ENCODE results near the gene DCUN1D2. TPM values are rescaled to one million over a fixed set of nuclear protein-coding genes. Genes with fewer than 3 reads are reported as not detected.

The DCUN1D2 gene
- polyA plus RNA-seq, 4 donors, result 7.3 to 19.2 (median 15.7) TPM

GRCh38 chr13:113420232-113420631 lies 70.3 kb downstream of the DCUN1D2 start:
- H3K9me3 ChIP-seq (ENCODE audit: control insufficient read depth in 2 of 2, insufficient read depth in 1 of 2, low read depth in 1 of 2, low read length in 1 of 2), result no peaks in the 10 kb centered on the region
- no peaks in the 10 kb centered on the region for H3K4me1 ChIP-seq (ENCODE audit: control insufficient read depth in 3 of 3, insufficient read depth in 2 of 3, low read depth in 1 of 3, low read length in 2 of 3)
- H3K27ac ChIP-seq (ENCODE audit: low read depth in 1 of 3, low read length in 2 of 3), result no peak overlapping the region
- DNase-seq, result no peak
- peaks cover 0 to 2% (median 0%) of the 10 kb centered on the region in 3 donors for H3K27me3 ChIP-seq (ENCODE audit: control insufficient read depth in 3 of 3, insufficient read depth in 3 of 3, low read length in 3 of 3)
- 74 to 87% (median 79%) methylated on average over 15 of the region's 15 CpGs for WGBS, 3 donors
- no peaks in the 10 kb centered on the region for H3K36me3 ChIP-seq (ENCODE audit: control insufficient read depth in 3 of 3, insufficient read depth in 2 of 3, low read depth in 1 of 3, low read length in 3 of 3)
- no peak overlapping the region for H3K4me3 ChIP-seq (ENCODE audit: low read depth in 1 of 3, low read length in 3 of 3)
- no peak for FAIRE-seq

GRCh38 chr13:113419531-113420193 lies 70.8 kb downstream of the DCUN1D2 start:
- no peak overlapping the region for H3K4me3 ChIP-seq (ENCODE audit: low read depth in 1 of 3, low read length in 3 of 3)
- no peak for DNase-seq
- H3K36me3 ChIP-seq (ENCODE audit: control insufficient read depth in 3 of 3, insufficient read depth in 2 of 3, low read depth in 1 of 3, low read length in 3 of 3), result no peaks in the 10 kb centered on the region
- 64 to 92% (median 89%) methylated on average over 18 of the region's 18 CpGs for WGBS, 3 donors
- H3K27me3 ChIP-seq (ENCODE audit: control insufficient read depth in 3 of 3, insufficient read depth in 3 of 3, low read length in 3 of 3), result peaks cover 0 to 2% (median 0%) of the 10 kb centered on the region in 3 donors
- no peak for FAIRE-seq
- no peaks in the 10 kb centered on the region for H3K9me3 ChIP-seq (ENCODE audit: control insufficient read depth in 2 of 2, insufficient read depth in 1 of 2, low read depth in 1 of 2, low read length in 1 of 2)
- no peaks in the 10 kb centered on the region for H3K4me1 ChIP-seq (ENCODE audit: control insufficient read depth in 3 of 3, insufficient read depth in 2 of 3, low read depth in 1 of 3, low read length in 2 of 3)
- H3K27ac ChIP-seq (ENCODE audit: low read depth in 1 of 3, low read length in 2 of 3), result no peak overlapping the region

DNA sequence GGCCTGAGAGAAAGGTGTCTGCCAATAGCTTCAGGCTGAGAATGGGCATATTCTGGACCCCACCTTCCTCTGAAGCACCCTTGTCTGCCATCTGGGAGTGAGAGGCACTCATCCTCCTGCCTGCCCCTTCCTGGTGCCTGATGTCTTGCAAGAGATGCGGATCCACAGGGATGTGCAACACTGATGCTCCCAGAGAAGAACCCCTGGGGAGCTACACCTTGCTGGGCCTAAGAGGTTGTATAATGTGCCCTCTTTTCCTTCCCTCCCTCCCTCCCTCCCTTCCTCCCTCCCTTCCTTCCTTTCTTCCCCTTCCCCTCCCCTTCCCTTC lies 71.8 kb downstream of the DCUN1D2 start:
- FAIRE-seq (no peak), DNase-seq (no peak)
- H3K4me3 ChIP-seq (ENCODE audit: low read depth in 1 of 3, low read length in 3 of 3), result no peak overlapping the region
- WGBS, 3 donors, result 82 to 100% (median 94%) methylated on average over 1 of the region's 1 CpG
- no peak overlapping the region for H3K27ac ChIP-seq (ENCODE audit: low read depth in 1 of 3, low read length in 2 of 3)
- no peaks in the 10 kb centered on the region for H3K4me1 ChIP-seq (ENCODE audit: control insufficient read depth in 3 of 3, insufficient read depth in 2 of 3, low read depth in 1 of 3, low read length in 2 of 3)
- peaks cover 0 to 2% (median 0%) of the 10 kb centered on the region in 3 donors for H3K27me3 ChIP-seq (ENCODE audit: control insufficient read depth in 3 of 3, insufficient read depth in 3 of 3, low read length in 3 of 3)
- no peaks in the 10 kb centered on the region for H3K9me3 ChIP-seq (ENCODE audit: control insufficient read depth in 2 of 2, insufficient read depth in 1 of 2, low read depth in 1 of 2, low read length in 1 of 2)
- H3K36me3 ChIP-seq (ENCODE audit: control insufficient read depth in 3 of 3, insufficient read depth in 2 of 3, low read depth in 1 of 3, low read length in 3 of 3), result no peaks in the 10 kb centered on the region

DNA sequence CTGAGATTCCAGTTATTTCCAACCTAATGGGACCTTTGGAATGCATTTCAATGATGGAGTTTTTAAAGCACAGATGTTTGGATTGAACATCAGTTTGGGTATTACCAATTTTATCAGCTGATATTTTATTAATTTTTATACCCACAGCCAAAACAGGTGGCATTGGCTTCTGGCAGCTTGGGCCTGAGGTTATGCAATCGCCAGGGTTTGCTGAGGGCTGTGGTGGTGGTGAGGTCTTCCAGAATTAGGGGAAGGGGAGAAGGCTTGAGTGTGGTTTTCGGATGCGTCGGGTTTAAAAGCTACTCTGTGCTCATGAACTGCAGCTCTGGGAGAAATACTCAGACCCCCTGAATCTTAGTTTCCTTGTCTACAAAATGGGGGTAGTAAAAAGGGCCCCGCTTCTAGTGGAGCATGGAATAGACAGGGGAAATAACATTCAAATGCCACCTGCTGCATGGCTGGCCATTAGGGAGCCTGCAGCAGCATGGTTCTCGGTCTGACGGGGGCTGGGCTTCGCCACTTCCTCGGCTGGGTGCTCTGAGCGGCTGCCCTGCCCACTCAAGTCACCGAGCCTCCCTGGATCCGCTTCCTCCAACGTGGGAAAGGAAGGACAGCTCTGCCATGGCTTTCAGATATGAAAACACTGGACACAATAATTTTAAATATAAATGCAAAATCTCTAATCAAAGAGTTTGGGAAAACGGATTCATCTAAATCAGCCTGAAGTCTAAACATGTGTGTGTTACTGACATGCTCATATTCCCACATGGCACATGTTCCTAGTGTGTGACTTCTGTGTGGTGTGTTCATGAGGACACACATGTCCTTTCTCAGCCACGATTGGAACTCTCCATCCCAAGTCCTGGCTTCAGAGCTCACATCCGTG lies 72.4 kb downstream of the DCUN1D2 start:
- H3K27me3 ChIP-seq (ENCODE audit: control insufficient read depth in 3 of 3, insufficient read depth in 3 of 3, low read length in 3 of 3), result peaks cover 0 to 2% (median 0%) of the 10 kb centered on the region in 3 donors
- H3K4me3 ChIP-seq (ENCODE audit: low read depth in 1 of 3, low read length in 3 of 3), result no peak overlapping the region
- no peaks in the 10 kb centered on the region for H3K9me3 ChIP-seq (ENCODE audit: control insufficient read depth in 2 of 2, insufficient read depth in 1 of 2, low read depth in 1 of 2, low read length in 1 of 2)
- no peaks in the 10 kb centered on the region for H3K36me3 ChIP-seq (ENCODE audit: control insufficient read depth in 3 of 3, insufficient read depth in 2 of 3, low read depth in 1 of 3, low read length in 3 of 3)
- DNase-seq (no peak), FAIRE-seq (no peak)
- no peak overlapping the region for H3K27ac ChIP-seq (ENCODE audit: low read depth in 1 of 3, low read length in 2 of 3)
- 54 to 73% (median 70%) methylated on average over 16 of the region's 16 CpGs for WGBS, 3 donors
- no peaks in the 10 kb centered on the region for H3K4me1 ChIP-seq (ENCODE audit: control insufficient read depth in 3 of 3, insufficient read depth in 2 of 3, low read depth in 1 of 3, low read length in 2 of 3)

- FAIRE-seq (no peak), DNase-seq (no peak)
- Histone ChIP-seq H3K27me3 (ENCODE audit: control insufficient read depth in 3 of 3, insufficient read depth in 3 of 3, low read length in 3 of 3) (peaks cover 0 to 2% (median 0%) of the 10 kb centered on the region in 3 donors), H3K4me1 (ENCODE audit: control insufficient read depth in 3 of 3, insufficient read depth in 2 of 3, low read depth in 1 of 3, low read length in 2 of 3) (no peaks in the 10 kb centered on the region), H3K27ac (ENCODE audit: low read depth in 1 of 3, low read length in 2 of 3) (no peak overlapping the region), H3K36me3 (ENCODE audit: control insufficient read depth in 3 of 3, insufficient read depth in 2 of 3, low read depth in 1 of 3, low read length in 3 of 3) (no peaks in the 10 kb centered on the region), H3K4me3 (ENCODE audit: low read depth in 1 of 3, low read length in 3 of 3) (no peak overlapping the region), H3K9me3 (ENCODE audit: control insufficient read depth in 2 of 2, insufficient read depth in 1 of 2, low read depth in 1 of 2, low read length in 1 of 2) (no peaks in the 10 kb centered on the region)
- WGBS, 3 donors, result 55 to 73% (median 57%) methylated on average over 28 of the region's 28 CpGs
Observed at GRCh38 chr13:113417008-113417751, 73.3 kb downstream of the DCUN1D2 start.

DNA sequence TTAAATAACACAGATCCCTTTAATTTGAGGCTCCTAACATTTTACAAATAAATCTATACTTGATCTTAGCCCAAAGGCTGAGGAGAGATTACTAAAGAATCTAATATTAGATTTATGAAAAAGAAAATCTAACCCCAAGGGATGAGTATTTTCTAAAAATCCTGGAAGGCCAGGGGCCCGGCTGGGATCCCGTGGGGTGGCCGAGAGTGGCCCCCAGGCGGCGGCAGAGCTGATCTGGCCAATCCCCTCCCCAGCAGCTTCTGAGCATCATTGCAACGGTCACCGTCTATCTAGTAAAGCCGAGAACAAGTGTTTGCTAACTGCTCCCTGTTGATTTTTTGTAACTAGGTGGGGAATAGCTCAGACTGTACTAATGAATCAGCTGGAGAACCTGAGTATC lies 74.7 kb downstream of the DCUN1D2 start:
- DNase-seq (no peak), FAIRE-seq (no peak)
- no peaks in the 10 kb centered on the region for H3K9me3 ChIP-seq (ENCODE audit: control insufficient read depth in 2 of 2, insufficient read depth in 1 of 2, low read depth in 1 of 2, low read length in 1 of 2)
- H3K4me1 ChIP-seq (ENCODE audit: control insufficient read depth in 3 of 3, insufficient read depth in 2 of 3, low read depth in 1 of 3, low read length in 2 of 3), result no peaks in the 10 kb centered on the region
- H3K36me3 ChIP-seq (ENCODE audit: control insufficient read depth in 3 of 3, insufficient read depth in 2 of 3, low read depth in 1 of 3, low read length in 3 of 3), result no peaks in the 10 kb centered on the region
- H3K27me3 ChIP-seq (ENCODE audit: control insufficient read depth in 3 of 3, insufficient read depth in 3 of 3, low read length in 3 of 3), result peaks cover 0 to 2% (median 0%) of the 10 kb centered on the region in 3 donors
- WGBS, 3 donors, result 70 to 85% (median 72%) methylated on average over 8 of the region's 8 CpGs
- no peak overlapping the region for H3K4me3 ChIP-seq (ENCODE audit: low read depth in 1 of 3, low read length in 3 of 3)
- no peak overlapping the region for H3K27ac ChIP-seq (ENCODE audit: low read depth in 1 of 3, low read length in 2 of 3)

DNA sequence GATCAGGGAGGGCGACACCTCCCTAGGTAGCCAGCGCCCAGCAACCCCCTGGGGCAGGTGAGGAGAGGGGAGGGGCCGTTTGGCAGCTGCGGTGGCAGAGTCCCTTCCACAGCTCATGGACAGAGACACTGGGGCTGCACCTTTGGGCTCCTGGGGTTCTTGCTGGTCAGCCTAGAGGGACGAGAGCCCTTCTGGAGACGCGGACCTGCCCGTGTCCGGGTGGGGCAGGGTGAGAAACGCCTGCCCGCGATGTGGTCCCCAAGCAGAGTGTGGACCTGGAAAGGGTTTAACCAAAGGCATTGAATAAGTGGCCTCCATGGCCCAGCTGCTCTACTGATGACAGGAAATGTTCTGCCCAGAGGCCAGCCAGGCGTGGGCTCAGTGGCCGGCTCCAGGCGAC lies 75.5 kb downstream of the DCUN1D2 start:
- no peak overlapping the region for H3K27ac ChIP-seq (ENCODE audit: low read depth in 1 of 3, low read length in 2 of 3)
- no peaks in the 10 kb centered on the region for H3K36me3 ChIP-seq (ENCODE audit: control insufficient read depth in 3 of 3, insufficient read depth in 2 of 3, low read depth in 1 of 3, low read length in 3 of 3)
- no peaks in the 10 kb centered on the region for H3K9me3 ChIP-seq (ENCODE audit: control insufficient read depth in 2 of 2, insufficient read depth in 1 of 2, low read depth in 1 of 2, low read length in 1 of 2)
- 76 to 89% (median 79%) methylated on average over 15 of the region's 15 CpGs for WGBS, 3 donors
- no peak overlapping the region for H3K4me3 ChIP-seq (ENCODE audit: low read depth in 1 of 3, low read length in 3 of 3)
- no peaks in the 10 kb centered on the region for H3K4me1 ChIP-seq (ENCODE audit: control insufficient read depth in 3 of 3, insufficient read depth in 2 of 3, low read depth in 1 of 3, low read length in 2 of 3)
- peaks cover 0 to 2% (median 0%) of the 10 kb centered on the region in 3 donors for H3K27me3 ChIP-seq (ENCODE audit: control insufficient read depth in 3 of 3, insufficient read depth in 3 of 3, low read length in 3 of 3)
- DNase-seq, result no peak
- no peak for FAIRE-seq

- Histone ChIP-seq H3K4me3 (ENCODE audit: low read depth in 1 of 3, low read length in 3 of 3) (no peak overlapping the region), H3K4me1 (ENCODE audit: control insufficient read depth in 3 of 3, insufficient read depth in 2 of 3, low read depth in 1 of 3, low read length in 2 of 3) (no peaks in the 10 kb centered on the region)
- 79 to 84% (median 80%) methylated on average over 6 to 8 of the region's 8 CpGs for WGBS, 3 donors
Observed at GRCh38 chr13:113414335-113414734, 76.2 kb downstream of the DCUN1D2 start.

More at GRCh38 chr13:113414335-113414734, 76.2 kb downstream of the DCUN1D2 start:
- no peak for FAIRE-seq
- DNase-seq, result no peak
- no peaks in the 10 kb centered on the region for H3K36me3 ChIP-seq (ENCODE audit: control insufficient read depth in 3 of 3, insufficient read depth in 2 of 3, low read depth in 1 of 3, low read length in 3 of 3)
- H3K9me3 ChIP-seq (ENCODE audit: control insufficient read depth in 2 of 2, insufficient read depth in 1 of 2, low read depth in 1 of 2, low read length in 1 of 2), result no peaks in the 10 kb centered on the region
- no peak overlapping the region for H3K27ac ChIP-seq (ENCODE audit: low read depth in 1 of 3, low read length in 2 of 3)
- peaks cover 0 to 2% (median 0%) of the 10 kb centered on the region in 3 donors for H3K27me3 ChIP-seq (ENCODE audit: control insufficient read depth in 3 of 3, insufficient read depth in 3 of 3, low read length in 3 of 3)
